ENCODE data around the gene KLB.

Gene KLB

DNA sequence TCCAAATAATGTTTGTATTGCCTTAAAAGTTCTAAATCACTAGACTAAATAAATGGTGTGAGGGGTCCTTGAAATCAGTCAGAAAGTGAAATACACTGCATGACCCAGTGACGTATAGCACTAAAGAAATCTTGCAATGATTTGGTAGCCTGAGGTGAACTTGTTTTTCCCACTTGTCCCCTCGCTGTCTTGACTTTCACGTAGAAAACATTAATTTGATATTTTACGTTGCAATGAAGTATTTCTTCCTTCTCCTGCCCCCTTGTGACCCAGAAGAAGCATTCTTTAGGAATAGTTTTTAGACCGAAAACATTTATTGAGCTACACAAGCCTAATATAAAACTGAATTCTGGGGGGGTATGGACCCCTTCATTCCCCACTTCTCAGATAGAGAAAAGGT, 3.7 kb downstream of the KLB start:
- TF ChIP-seq GATA2 (IDR thresholded peaks at IDR 0.05; ENCODE audit: low read depth, low read length), result no peak
- no peak for TF ChIP-seq GATA3 (IDR thresholded peaks at IDR 0.05; ENCODE audit: low read depth, low read length)

GRCh38 chr4:39415678-39416283, 9.1 kb downstream of the KLB start:
- no peak for TF ChIP-seq GATA2 (IDR thresholded peaks at IDR 0.05; ENCODE audit: low read depth, low read length)
- TF ChIP-seq GATA3 (IDR thresholded peaks at IDR 0.05; ENCODE audit: low read depth, low read length), result no peak

- TF ChIP-seq GATA3 (IDR thresholded peaks at IDR 0.05; ENCODE audit: low read depth, low read length) (no peak), GATA2 (IDR thresholded peaks at IDR 0.05; ENCODE audit: low read depth, low read length) (no peak)
These were observed 15.5 kb downstream of the KLB start for GRCh38 chr4:39422247-39422646.

- TF ChIP-seq GATA2 (IDR thresholded peaks at IDR 0.05; ENCODE audit: low read depth, low read length) (no peak), GATA3 (IDR thresholded peaks at IDR 0.05; ENCODE audit: low read depth, low read length) (no peak)
These were observed 20.0 kb downstream of the KLB start for GRCh38 chr4:39426728-39427127.

DNA sequence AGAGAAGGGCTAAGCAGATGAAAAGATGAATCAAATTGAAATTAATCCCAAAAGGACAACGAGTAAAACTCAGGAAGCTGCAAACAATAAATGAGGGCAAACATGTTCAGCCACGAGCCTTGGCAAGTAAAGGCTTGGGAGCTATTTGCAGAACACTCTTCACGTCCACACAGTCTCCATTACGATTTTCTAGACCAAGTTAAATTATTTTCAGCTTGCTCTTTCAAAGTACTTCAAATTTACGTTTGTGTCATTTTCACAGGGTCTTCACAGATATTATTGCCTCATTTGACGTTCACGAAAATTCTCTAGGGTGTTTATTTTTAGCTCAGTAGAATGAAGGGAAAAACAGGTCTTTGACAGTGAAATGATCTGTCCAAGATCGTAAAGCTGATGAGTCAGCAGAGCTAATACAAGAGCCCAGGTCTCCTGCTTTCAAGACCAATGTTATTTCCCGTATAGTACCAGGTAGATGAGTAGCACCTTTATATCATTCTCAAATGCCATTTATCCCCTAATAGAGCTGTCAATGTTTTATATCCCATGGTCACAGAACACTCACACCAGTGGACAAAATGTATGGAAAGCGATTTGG, 20.9 kb downstream of the KLB start:
- TF ChIP-seq GATA3 (IDR thresholded peaks at IDR 0.05; ENCODE audit: low read depth, low read length), result no peak
- no peak for TF ChIP-seq GATA2 (IDR thresholded peaks at IDR 0.05; ENCODE audit: low read depth, low read length)

DNA sequence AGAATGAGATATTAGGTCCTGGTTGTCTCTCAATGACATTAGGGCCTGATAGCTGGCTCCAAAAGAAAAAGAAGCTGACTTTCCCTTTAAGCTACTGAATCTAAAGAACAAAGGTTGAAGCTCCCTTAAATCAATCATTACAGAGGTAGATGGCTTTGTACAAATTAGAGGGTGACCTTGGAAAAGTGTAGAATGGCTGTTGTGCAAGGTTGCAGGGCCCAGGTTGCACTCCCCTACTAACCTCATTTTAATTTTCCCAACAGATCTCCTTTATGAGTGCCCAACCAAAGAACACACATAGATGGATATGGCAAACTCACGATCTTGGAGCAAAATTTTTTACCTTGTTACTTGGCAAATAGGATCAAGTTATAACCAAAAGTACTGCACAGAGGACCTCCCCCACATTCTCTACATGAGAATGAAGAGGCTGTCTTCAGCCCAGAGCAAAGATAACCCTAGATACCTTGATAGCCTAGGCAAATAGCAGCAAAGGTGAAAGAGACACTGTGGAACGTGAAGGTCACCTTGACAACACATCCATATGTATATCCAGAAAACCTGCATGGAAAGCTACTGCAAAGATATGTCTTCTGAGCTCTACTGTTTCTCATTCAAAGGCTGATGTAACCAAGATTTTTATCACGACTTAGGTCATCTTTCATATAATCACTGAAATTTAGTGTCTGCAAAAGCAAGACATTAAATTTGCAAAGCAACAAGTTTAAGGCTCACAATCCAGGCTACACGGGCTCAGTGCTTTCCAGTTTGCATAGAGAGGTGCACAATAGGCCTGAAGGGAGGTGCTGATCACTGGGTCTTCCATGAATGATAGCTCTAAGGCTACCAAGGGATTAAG, 23.0 kb downstream of the KLB start:
- TF ChIP-seq GATA3 (IDR thresholded peaks at IDR 0.05; ENCODE audit: low read depth, low read length) (no peak), GATA2 (IDR thresholded peaks at IDR 0.05; ENCODE audit: low read depth, low read length) (no peak)

GRCh38 chr4:39433878-39434492, 27.3 kb downstream of the KLB start:
- TF ChIP-seq GATA2 (IDR thresholded peaks at IDR 0.05; ENCODE audit: low read depth, low read length) (no peak), GATA3 (IDR thresholded peaks at IDR 0.05; ENCODE audit: low read depth, low read length) (no peak)

- TF ChIP-seq GATA2 (IDR thresholded peaks at IDR 0.05; ENCODE audit: low read depth, low read length) (no peak), GATA3 (IDR thresholded peaks at IDR 0.05; ENCODE audit: low read depth, low read length) (no peak)
These were observed 29.2 kb downstream of the KLB start for GRCh38 chr4:39435659-39436563.

- no peak for TF ChIP-seq GATA2 (IDR thresholded peaks at IDR 0.05; ENCODE audit: low read depth, low read length)
- TF ChIP-seq GATA3 (IDR thresholded peaks at IDR 0.05; ENCODE audit: low read depth, low read length), result no peak
These were observed 34.9 kb downstream of the KLB start for GRCh38 chr4:39441593-39441992.

GRCh38 chr4:39442998-39443397, 36.3 kb downstream of the KLB start:
- TF ChIP-seq GATA3 (IDR thresholded peaks at IDR 0.05; ENCODE audit: low read depth, low read length) (no peak), GATA2 (IDR thresholded peaks at IDR 0.05; ENCODE audit: low read depth, low read length) (no peak)

DNA sequence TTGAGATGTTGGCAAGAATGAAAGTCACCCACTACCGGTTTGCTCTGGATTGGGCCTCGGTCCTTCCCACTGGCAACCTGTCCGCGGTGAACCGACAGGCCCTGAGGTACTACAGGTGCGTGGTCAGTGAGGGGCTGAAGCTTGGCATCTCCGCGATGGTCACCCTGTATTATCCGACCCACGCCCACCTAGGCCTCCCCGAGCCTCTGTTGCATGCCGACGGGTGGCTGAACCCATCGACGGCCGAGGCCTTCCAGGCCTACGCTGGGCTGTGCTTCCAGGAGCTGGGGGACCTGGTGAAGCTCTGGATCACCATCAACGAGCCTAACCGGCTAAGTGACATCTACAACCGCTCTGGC, 39.7 kb downstream of the KLB start:
- TF ChIP-seq GATA2 (IDR thresholded peaks at IDR 0.05; ENCODE audit: low read depth, low read length) (no peak), GATA3 (IDR thresholded peaks at IDR 0.05; ENCODE audit: low read depth, low read length) (no peak)

DNA sequence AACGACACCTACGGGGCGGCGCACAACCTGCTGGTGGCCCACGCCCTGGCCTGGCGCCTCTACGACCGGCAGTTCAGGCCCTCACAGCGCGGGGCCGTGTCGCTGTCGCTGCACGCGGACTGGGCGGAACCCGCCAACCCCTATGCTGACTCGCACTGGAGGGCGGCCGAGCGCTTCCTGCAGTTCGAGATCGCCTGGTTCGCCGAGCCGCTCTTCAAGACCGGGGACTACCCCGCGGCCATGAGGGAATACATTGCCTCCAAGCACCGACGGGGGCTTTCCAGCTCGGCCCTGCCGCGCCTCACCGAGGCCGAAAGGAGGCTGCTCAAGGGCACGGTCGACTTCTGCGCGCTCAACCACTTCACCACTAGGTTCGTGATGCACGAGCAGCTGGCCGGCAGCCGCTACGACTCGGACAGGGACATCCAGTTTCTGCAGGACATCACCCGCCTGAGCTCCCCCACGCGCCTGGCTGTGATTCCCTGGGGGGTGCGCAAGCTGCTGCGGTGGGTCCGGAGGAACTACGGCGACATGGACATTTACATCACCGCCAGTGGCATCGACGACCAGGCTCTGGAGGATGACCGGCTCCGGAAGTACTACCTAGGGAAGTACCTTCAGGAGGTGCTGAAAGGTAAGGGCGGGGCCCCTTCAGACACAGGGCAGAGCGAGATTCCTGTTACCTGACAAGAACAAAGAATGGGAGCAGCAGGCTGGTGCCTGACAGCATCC, 40.3 kb downstream of the KLB start:
- TF ChIP-seq GATA3 (IDR thresholded peaks at IDR 0.05; ENCODE audit: low read depth, low read length) (no peak), GATA2 (IDR thresholded peaks at IDR 0.05; ENCODE audit: low read depth, low read length) (no peak)

DNA sequence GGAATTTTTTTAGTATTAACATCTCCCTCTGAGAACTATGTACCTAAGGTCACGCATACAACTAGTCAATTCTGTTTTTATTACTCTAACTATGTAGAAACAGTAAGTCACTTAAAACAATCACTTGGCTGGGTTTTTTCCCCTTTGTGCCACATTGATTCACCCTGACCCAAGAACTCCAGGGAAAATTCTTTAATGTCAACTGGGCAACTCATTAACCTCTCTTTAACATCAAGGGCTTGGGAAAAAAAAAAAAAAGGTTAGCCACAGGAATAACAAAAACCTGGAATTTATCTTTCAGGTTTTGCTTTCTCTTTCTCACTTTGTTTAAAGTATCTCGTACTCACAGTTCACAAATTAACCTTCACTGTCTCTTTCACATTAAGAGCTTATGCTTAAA, 43.9 kb downstream of the KLB start:
- no peak for TF ChIP-seq GATA2 (IDR thresholded peaks at IDR 0.05; ENCODE audit: low read depth, low read length)
- TF ChIP-seq GATA3 (IDR thresholded peaks at IDR 0.05; ENCODE audit: low read depth, low read length), result no peak
